ELF-1 (cell line): ENCODE measurements around the gene CBLB.
A peak's percentile ranks its signal among the peaks of the same experiment; 100 is the strongest.

Experiments used
- DNase-seq: peaks from one replicate; pipeline ENCODE4 v3.0.0-alpha.2; 2016; ENCODE audit warnings: low read depth, low spot score

The CBLB gene

DNA sequence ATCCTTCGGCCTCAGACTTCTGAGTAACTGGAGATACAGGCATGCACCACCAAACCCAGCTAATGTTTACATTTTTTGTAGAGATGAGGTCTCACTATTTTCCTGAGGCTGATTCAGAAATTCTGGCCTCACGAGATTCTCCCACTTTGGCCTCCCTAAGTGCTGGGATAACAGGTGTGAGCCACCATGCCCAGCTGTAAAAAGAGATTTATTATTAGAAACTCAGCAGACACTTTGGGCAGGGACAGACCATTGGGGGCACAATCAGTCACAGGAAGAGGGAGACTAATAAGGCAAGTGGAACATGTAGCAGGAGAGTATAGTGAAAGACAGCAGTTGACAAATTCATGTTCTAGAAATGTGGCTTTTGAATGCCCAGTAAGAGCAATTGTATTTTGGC is 249.2 kb downstream of the CBLB start:
- DNase-seq, result no peak

DNA sequence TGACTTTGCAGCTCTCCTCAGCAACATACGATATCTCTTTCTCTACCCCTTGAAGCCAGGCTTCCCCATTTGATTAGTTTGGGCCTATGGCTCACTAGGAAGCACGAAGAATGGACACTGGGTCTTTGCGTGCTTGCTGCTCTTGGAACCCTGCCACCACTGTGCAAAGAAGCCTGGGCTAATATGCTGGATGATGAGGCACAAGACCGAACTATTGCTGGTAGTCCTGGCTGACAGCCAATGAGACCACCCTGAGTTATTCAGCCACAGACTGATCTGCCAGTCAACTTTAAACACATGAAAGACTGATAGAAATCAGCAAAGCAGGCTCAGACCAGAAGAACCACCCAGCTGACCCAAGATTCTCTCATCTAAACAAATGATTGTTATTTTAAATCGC is 250.3 kb downstream of the CBLB start:
- DNase-seq, result no peak

DNA sequence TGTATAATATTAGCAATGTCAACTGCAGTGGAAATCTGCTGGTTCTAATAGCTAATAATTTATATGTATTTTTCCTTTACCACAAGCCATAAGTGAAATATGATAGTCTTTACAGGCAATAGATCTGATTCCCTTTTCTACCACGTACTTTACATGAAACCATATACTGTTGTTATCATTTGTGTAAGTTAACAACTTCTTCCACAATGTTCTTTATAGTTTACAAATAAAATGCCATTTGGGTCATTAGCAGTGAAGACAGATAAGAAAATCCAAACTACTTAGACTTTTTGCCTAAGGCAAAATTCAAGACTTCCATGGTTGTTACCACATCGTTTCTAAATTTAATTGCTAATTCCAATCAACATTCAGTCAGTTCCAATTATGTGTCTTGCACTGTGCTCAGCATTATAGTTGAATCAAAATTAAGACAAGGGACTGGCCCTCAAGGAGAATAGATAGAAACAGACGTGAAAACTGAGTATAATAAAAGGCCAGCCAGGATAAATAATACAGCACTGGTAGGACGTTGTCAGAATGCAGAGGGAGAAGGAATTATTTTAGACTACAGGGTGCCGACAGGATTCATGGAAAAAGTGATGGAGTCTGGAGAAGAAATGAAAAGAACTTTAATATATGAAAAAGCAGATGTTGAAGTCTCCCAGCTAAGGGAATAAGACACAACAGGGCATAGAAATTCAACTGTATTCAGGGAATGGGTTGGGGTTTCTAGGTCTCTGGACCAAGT is 252.3 kb downstream of the CBLB start:
- no peak for DNase-seq

DNA sequence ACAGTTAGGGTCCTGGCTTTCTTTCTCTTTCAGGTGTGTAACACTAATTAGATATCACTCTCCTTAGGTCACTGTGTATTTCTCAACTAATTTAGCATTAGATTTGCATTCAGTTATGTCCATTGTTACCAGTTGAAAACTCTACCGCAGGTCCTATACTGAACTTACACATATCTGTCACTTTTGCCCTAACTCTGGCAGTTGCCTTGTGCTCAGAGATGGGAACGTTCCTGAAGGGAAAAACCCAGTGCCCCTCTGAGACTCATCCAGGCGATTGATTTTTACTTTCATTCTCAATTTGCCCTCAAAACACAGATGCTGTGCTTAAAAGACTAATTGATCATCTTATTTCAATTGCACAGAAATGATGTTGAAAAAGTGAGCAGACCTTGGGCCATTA is 253.0 kb downstream of the CBLB start:
- DNase-seq, result no peak

DNA sequence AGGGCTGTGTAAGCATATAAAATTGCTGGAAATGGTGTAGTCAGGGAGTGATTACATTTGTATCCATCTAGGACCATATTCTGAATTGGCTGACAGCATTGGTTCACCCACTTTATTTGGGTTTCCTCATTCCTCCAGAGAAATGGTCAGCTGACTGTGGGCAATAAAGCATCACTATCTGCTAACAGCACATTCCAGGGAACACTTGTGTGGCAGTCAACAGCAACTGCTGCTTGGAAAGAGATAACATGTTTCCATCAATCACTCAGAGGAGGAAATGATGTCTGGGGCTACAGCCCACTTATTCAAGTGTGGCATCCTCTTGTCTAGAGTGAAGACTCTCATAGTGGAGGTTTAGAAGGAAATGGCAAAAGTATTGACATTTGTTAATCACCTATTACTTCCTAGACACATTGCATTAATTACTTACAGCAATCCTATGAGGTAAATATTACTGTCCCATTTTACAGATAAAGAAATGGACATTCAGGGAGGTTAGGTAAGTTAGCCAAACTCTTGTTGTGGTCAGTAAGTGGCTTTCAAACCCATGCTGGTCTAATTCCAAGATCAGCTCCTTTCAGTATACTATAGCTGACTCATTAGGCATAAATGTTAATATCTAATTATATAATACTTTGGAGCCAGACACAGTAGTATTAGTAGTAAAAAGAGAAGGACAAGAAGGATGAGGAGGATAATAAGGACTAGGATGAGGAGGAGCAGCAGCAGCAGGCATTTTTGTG is 254.4 kb downstream of the CBLB start:
- peak; percentile 12 for DNase-seq

DNA sequence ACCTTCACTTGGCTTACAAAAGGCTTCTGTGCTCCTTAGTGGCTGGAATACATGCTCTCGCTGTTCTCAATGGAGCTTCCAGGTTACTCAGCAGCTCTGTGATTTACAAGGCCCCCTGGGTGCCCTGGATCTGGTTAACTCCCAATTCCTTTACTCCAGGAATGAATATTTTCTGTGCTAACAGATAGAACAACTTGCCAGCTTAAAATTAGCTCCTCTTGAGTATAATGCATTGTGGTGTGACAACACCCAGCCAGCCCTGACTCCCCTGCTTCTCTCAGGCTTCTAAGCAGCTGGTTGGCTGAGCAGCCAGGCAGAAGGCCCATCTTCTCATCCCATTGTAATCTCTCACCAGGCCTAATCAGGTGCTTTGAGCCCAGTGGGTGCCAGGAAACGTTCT is 255.7 kb downstream of the CBLB start:
- DNase-seq, result peak; percentile 4

DNA sequence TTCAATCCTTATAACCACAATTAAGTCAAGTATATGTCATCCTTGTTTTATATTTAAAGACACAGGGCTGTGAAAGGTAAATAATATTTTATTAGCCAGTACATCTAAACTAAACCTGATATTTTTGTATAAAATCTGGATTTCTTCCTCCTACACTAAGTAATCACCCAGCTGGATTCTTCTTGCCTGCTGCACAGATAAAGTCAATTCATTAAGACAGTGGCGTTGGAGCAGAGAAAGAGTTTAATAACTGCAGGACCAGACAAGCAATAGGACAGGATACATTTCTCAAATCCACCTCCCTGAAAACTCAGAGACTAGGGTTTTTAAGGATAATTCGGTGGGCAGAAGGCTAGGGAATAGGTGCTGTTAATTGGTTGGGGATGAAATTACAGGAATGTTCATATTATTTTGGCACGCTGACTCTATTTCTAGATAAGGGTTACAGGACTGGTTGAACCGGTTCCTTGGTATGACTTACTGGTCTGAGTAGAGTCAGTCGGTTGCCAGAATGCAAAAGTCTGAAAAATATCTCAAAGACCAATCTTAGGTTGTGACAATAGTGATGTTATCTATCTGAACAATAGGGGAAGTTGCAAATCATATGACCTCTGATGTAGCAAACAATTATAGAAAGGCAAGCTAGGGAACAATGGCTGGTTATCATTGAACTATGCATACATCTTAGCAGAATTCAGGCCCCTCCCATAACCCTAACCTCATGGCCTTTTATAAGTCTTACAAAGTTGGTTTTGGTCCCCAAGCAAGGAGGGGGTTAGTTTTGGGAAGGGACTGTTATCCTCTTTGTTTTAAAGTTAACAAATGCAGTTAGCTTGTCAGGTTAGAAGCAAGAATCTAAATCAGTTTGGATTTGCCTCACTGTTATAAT is 257.3 kb downstream of the CBLB start:
- DNase-seq, result peak; percentile 5

DNA sequence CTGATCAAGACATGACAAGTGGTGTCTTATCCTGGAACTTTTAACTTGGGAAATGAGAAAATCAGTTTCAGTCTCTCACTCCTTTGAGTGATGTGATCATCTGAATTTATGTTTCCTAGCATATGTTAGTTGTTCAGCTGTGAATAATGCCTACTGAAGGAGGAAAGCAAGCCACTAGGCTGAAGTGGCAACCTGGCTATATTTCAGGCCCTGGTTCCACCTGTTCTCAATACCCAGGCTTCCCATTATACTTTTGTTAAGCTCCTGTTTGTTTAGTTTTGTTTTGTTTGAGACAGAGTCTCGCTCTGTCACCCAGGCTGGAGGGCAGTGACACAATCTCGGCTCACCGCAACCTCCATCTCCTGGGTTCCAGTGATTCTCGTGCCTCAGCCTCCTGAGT is 258.3 kb downstream of the CBLB start:
- DNase-seq, result no peak

DNA sequence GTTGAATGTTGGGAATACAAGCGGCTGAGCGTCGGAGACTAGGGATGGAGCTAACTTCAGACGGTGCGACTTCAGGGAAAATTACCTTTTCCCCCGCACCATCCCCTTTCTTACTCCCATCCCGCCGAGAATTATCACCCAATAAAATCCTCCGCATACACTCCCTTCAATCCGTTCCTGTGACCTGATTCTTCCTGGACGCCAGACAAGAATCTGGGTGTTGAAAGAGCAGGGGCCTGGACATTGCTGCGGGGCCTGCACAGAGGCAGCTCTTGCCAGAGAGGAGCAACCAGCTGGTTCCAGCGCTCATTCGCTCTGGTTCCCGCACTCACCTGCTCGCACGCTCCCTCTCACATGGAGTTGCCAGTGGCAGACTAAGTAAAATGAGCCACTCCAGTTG is 260.2 kb downstream of the CBLB start:
- DNase-seq, result peak; percentile 32

DNA sequence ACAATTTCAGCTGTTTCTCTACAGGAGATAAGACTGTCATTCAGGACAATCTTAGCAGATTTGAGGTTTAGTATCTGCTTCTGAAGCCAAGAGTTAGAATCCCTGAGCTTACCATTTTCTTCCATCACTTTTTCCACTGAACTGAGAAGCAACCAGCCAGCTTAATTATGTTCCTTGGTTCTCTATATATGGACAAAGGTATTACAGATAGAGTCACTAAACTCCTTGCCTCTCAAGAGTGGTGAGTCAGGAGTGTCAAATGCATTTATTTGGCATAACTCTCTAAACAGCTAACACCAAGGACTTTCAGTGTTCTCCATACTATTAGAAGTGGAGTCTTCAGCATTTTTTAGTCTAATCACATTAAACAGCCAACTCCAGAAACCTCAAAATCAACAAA is 262.8 kb downstream of the CBLB start:
- no peak for DNase-seq
